GM19452 (cell line): ENCODE measurements around the gene HBG1.

Experiments used
- ATAC-seq: cut with Tn5 transposase; IDR thresholded peaks from one replicate; pipeline ENCODE4 v1.9.1; 2021; ENCODE audit not compliant: unreplicated experiment

The HBG1 gene

GRCh38 chr11:5228124-5228523, 21.5 kb downstream of the HBG1 start:
- no peak for ATAC-seq

- no peak for ATAC-seq
Observed at GRCh38 chr11:5227681-5228080, 22.0 kb downstream of the HBG1 start.

- no peak for ATAC-seq
Observed at GRCh38 chr11:5226732-5227310, 22.8 kb downstream of the HBG1 start, which contains the start of gene HBB. TSS of gene HBB (minus strand) at chr11:5227071. CDS start at chr11:5227021, 50 bp downstream.

- ATAC-seq = no peak
Observed at GRCh38 chr11:5225480-5225871, 24.2 kb downstream of the HBG1 start.

GRCh38 chr11:5224538-5225479, 24.8 kb downstream of the HBG1 start:
- no peak for ATAC-seq

GRCh38 chr11:5223686-5224085, 26.0 kb downstream of the HBG1 start:
- no peak for ATAC-seq

- ATAC-seq = no peak
Observed at GRCh38 chr11:5223146-5223545, 26.5 kb downstream of the HBG1 start.

- no peak for ATAC-seq
Observed at GRCh38 chr11:5210376-5210885, 39.2 kb downstream of the HBG1 start.

- ATAC-seq = peak; percentile 60
Observed at GRCh38 chr11:5204787-5205186, 44.9 kb downstream of the HBG1 start.

GRCh38 chr11:5203366-5203765, 46.3 kb downstream of the HBG1 start:
- ATAC-seq = no peak

- ATAC-seq = no peak
Observed at GRCh38 chr11:5200582-5200981, 49.1 kb downstream of the HBG1 start, which contains the start of gene OR51V1. TSS of gene OR51V1 (minus strand) at chr11:5200682. CDS start at chr11:5200682, 0 bp downstream.

GRCh38 chr11:5198285-5198684, 51.4 kb downstream of the HBG1 start:
- ATAC-seq = no peak
